Fibroblast of skin of scalp (primary cell): ENCODE results near the gene DAPK2.
A peak's percentile ranks its signal among the peaks of the same experiment; 100 is the strongest.

Experiments
- DNase-seq: peaks from one replicate; pipeline ENCODE4 v3.0.0-alpha.2; 2013

The DAPK2 gene

DNA sequence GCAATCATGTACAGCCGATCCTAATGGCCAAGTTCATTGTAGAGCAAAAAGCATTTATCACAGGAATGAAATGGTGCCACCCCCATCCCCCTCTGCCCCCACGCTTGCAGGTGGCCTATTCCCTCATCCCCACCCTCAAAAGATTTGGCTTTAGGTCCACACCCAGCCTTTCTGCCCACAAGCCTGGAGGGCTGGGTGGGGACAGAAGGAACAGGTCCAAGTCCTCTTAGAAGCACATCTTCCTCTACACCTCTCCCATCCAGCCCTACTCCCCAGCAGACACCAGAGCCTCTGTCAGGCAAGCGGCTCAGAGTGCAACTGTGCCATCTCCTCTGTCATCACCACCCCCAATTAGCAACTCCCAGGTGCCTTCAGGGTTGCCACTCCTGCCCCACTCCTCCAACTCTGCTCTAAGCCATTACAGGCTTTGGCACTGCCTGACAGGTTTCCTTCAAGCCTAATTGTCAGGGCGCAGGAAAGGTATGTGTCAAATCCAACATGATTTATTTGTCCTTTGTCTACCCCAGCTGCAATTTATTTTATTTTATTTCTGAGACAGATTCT is 49.4 kb downstream of the DAPK2 start:
- no peak for DNase-seq

DNA sequence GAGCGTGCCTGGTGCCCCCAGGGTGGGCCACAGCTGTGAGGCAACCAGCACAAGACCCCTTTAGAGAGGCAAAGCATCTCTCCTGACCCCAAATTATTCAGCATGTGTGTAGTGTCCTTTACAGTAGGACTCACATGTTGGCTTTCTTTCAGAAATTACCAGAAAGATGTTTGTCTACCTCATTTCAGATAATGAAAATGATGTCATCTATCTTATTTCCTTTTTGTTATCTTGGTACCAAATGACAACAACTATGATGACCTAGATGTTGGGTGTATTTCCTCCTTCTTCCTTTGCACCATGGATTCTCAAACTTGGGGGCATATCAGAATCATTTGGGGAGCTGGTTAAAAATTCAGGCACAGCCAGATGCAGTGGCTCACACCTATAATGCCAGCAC is 50.5 kb downstream of the DAPK2 start:
- no peak for DNase-seq

DNA sequence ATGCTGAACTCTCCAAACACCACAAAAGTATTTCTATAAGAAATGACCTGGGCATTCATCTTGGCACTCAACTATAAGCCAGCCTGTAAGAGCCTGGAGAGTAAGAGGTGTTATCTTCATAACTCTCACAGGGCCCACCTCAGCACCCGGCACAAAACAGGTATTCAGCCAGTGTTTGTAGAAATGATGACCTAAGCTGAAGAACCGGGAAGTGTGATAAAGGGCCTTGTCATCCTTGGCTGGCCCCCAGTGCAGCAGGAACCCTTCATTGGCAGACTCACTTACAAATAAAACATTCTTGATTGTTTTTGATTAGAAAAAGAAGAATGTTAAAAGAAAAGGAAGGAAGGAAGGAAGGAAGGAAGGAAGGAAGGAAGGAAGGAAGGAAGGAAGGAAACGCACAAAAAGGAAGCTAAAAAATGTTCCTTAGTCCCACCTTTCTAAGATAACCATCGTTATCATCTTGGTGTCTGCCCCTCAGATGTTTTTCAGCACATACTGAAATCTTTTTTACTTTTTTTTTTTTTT is 52.1 kb downstream of the DAPK2 start:
- no peak for DNase-seq

DNA sequence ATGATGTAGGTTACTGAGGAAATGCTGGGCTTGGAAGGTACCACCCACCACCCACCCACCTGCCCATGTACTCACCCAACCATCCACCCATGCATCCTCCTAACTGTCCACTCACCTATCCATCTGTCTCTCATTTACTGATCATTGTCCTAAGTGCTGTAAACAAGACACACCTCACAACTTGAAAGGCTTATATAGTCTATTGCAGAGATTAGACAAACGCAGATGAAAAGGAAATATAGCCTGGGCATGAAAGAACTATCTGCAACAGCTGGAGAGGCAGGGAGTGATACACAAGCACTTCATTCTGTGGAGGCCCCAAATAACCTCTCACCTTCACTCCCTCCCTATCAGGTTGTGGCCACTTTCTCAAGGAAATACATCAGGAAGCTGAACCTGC is 54.0 kb downstream of the DAPK2 start:
- no peak for DNase-seq

DNA sequence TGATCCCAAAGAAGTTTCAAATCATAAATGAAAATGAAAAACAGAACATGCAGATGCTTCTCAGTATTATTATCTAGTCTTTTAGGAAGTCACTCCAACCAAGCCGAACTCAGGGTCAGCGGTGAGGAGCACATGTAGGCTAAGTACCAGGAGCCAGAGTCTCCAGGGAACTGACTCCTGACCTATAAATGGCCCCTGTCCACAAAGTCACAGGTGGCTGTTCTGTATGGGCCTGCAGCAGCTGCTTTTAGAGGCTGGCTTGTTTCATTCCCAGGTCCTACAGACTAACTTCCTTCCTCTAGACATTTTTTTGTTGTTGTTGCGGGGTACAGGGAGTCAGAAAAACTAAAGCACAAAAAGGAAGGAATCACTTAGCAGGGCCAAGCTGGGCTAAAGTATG is 54.6 kb downstream of the DAPK2 start:
- no peak for DNase-seq

DNA sequence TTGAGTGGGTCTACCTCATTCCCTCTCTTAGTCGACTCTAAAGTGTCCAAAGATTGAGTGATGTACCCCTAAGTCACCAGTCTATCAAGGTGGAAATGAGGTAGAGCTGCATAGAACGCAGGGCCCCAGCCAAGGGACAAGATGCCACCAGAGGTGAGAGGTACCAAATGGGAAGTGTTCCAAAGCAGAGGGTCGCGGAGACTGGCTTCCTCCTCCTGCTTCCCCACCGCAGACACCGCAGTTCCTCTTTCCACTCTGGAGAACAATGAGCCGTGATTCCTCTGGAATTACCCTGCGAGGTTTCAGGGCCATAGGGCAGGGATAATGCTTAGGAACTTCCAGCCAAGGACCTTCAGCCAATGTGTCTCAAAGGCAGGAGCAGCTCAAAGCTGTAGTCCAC is 55.8 kb downstream of the DAPK2 start:
- DNase-seq = no peak

DNA sequence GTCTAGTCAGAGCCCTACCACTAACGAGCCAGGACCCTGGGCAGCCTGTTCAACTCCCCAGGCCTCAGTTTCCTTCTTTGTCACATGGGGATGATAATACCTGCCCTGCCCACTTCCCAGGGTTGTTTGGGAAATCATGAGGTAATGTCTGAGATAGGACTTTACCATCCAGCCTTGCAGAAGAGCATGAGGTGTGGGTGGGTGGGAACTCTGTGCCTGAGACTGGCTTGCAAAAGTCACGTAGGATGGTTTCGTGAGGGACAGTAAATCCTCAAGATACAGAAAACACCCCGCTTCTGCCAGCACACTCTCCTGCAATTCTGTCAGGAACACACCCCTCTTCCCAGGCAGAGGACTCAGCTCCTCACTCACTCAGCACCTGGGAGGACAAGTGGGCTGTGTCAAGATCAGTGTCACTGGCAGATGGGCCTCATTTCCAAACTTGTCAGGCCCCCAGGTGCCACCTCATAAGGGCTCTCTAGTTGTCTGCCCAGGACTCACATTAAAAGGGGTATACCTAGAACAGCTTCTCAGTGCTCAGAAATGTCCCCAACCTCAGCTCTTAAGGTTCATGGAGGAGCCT is 58.4 kb downstream of the DAPK2 start:
- no peak for DNase-seq

DNA sequence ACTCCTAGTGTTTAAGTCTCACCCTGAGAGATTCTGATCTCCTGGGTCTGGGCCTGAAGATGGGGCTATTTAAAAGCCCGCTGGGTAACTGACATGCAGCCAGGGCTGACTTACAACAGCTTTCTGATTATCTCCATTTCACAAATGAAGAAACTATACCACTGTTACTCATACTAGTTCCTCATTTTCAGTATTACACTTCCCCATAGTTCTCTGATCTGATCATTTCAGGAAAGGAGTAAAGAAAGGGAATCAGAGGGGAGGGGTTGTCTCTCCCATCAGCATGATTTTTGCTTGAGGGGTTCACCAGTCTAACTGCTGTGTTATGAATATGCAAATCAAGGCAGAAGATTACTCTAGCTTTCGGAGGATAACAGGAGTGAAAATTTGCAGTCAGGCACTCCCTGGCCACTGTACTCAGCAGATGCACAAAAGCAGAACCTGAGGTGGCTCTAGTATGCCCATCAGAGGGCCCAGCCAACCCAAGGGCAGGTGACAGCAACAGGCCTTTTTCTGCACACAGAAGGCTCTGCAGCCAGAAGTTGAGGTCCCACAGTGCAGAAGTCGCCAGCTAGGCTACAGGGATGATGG is 59.4 kb downstream of the DAPK2 start:
- no peak for DNase-seq

DNA sequence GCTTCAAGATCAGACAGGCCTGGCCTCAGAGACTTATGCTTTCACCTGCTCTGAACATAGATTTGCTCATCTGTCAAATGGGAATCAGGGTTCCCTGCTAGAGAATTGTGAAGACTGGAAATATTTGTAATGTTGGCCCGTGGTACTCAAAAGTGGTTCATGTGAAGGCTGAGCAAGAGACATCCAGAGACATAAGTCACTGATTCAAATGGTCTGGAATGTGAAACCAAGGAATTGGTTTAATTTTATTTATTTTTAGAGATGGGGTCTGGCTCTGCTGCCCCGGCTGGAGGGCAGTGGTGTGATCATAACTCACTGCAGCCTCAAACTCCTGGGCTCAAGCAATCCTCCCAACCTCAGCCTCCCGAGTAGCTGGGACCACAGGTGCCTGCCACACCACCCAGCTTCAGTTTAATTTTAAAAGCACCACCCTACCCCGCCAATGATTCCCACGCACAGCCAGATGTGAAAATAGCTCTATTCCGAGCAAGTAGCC is 60.1 kb downstream of the DAPK2 start:
- peak; percentile 34 for DNase-seq

DNA sequence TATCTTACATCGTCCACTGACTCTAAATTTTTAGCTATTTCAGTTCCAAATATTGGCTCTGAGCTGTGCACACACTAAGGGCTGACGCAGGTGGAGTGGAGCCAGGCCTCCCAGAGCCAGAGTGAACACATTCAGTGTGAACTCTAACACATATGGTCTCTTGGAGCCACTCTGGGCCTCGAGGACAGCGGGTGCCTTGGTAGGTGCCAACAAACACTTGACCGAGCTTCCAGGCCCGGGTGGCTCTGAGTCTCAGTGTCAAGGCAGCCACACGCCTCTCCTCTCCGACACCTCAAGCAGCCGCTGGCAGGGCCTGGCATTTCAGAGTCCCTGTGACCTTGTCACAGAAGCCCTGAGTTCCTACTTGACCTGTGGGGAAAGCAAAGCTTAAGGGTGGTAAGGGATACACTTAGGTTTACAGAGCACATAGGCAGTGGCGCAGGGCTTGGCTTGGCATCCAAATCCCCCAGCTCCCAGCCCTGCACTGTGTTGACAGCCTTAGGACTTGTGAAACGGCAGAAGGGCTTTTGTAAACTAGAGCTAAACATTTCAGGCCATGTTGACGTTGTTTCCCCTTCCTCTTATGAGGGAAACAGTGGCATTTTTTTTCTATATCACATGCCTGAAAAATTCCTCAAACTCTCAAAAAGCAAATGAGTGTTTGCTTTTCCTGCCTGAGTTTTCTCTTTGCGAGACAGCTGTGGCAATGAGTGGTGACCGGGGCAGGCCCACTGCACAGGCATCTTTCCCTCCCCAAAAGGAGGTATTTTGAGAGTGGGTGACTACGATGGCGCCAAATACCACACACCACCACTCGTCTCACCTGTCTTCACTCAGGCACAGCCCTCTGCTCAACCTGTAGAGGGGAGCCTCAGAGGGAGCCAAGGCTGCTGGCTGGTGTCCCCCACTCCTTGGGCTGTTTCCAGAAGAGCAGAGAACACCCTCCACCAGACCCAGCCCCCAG is 60.8 kb downstream of the DAPK2 start:
- no peak for DNase-seq

DNA sequence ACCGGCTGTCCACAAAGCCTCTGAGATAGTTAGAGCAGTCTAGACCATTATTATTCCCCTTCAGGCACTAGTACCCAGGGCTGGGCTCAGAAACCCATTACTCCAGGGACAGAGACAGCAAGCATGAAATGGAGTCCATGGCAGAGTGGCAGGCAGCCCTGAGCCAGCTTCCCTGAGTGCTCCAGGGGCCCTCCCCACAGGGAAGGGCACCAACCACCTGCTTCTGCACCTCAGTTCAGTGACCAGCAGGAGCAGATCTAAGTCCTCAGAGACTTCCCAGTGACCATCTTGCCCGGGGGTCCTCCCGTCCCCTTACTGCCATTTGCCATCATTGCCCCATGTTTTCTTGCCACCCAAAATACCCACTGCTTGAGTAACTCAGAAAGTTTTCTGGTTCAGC is 62.0 kb downstream of the DAPK2 start:
- DNase-seq = no peak

DNA sequence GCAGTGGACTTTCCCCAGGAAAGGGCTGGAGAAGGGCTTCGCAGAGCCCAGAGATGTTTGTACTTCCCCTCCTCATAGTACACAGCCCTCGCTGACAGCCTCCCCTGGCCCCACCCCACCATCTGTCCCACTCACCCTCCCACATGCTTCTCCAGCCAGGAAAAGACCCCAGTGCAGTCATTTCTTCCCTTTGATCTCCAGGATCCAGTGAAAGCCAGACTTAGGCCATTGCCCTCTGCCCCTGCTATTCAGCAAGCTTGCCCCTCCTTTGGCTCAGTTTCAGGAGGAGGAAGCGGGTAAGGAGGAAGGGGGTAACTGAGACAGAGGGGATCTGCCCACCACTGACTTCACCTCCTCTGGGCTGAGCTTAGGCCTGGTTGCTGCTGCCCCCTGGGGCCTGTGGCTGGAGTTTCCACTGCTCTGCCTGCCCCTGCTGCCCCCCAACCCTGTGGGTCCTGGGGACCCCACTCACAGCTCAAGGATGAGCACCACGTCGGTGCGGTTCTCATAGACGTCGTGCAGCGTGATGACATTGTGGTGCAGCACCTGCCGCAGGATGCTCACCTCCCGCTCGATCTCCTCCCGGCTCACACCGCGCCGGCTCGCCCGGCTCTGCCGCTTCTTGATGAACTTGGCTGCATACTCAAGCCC is 63.1 kb downstream of the DAPK2 start:
- no peak for DNase-seq

DNA sequence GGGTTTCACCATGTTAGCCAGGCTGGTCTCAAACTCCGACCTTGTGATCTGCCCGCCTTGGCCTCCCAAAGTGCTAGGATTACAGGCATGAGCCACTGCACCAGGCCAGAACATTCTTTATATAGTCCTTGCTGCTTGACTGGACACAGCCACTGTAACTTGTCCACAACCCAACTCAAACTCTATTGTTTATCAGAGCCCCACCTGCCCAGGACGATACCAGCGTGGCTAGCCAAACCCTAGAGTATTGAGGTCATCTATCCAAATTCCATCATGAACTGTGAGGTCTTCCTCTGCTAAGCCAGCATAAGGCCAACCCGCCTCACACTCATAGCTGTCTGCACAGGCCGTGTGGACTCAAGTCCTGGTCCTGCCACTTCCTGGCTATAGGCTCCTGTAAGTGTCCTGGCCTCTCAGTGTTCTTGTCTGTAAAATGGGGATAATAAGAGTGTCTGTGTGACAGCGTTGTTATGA is 63.9 kb downstream of the DAPK2 start:
- DNase-seq = no peak

DNA sequence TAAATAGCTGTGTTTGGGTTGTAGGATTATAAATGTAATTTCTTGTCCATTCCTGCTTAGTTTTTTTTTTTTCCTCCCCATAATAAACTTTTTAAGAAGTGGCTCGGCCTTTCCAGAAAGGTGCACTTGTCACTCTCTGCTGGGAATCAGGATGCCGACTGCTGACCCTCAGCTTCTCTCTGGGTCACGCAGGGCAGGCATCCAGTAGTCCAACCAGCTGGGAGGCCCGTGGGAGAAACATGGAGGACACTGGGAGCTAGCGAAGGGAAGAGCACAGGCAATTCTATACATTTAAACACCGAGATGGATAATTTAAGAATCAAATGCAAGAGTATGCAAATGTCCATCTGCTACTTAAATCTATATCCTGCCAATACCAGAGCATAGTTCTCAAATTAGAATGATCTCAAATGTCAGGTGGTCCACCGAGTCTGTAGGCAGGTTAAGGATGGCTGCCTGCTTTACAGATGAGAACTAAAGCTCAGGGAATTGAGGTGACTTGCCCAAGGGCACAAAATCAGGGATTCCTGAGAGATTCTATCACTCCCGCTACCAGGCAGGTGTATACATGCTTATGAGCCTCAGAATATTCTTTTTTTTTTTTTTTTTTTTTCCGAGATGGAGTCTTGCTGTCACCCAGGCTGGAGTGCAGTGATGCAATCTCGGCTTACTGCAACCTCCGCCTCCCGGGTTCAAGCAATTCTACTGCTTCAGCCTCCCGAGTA is 64.5 kb downstream of the DAPK2 start:
- DNase-seq = no peak

DNA sequence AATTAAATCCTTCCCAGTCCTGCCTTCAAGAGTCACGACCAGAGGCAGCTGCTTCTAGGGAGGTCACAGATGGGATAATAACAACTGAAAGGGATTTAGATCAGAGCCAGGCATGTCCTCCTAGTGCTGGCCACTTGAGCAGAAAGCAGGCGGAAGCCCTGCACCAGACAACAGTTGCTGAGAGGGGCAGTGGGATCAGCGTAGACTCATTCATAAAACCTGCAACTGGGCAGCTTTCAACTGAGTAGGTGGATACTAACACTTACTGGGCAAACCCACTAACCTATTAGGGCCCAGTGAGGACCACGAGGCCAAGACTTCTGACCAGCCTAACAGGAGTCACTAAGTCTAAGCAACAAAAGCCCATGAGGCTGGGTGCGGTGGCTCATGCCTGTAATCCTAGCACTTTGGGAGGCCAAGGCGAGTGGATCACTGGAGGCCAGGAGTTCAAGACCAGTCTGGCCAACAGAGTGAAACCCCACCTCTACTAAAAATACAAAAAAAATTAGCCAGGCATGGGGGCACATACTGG is 67.0 kb downstream of the DAPK2 start:
- no peak for DNase-seq

DNA sequence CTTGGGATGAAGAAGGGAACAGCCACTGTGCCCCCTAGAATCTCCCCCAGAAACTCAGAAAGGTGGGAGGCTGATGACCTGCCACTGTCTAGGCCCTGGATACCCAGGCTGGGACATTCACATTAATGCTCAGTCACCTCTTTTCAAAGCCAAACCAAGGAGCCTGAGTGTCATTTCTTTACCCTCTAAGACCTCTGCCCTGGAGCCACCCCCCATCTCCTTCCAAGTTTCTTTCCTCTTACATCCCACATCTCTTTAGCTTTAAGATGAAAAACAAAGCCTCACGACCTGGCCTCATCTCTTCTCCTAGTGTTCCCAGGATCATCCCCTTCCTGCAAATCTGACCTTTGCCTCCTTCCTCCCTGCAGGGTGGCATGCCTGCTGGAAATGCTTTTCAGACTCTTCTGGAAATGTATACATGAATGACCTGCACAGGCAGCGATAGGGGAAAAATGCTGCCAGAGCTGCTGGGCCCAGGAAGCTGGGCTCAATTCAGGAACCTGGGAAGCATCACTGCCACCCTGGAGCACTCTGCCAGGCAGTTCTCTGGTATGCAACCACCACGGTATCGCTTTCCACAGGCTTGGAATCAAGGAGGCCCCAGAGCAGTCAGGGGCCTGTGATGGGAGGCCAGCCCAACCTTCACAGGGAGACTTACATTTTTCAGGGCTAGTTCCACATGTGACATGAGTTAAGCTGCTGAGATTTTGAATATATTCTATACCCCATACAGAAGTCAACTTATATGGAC is 67.6 kb downstream of the DAPK2 start:
- DNase-seq = peak; percentile 34

DNA sequence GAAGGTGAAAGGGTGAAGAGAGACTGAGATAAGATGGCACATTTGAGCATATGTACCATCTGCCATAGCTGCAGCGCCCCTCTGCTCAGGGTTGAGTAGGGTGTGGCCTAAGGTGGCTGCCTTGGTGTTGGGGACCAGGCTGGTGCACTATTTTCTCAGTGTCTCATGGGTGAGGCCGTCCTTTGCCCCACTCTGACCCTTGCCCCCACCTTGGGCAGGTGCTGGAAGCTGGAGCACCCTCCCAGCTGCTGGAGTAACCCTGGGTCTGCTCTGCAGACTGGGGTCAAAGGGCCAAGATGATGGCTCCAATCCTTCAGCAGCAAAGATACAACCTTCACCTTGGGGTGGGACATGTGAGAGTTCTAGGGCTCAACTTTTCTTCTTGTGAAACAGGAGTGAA is 69.2 kb downstream of the DAPK2 start:
- DNase-seq = no peak

DNA sequence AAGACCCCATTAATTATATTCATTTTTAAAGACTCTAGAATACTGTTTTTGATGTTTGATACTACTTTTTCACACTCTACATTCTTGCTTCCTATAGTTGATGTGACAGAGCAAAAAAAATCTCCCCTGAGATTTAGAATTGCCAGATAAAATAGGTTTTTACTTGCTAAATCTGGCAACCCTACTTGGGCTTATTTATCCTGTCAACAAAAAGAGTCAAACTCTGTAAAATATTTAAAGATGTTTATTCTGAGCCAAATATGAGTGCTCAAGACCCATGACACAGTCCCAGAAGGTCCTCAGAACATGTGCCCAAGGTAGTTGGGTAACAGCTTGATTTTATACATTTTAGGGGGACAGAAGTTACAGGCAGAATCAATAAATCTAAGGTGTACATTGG is 72.3 kb downstream of the DAPK2 start:
- peak; percentile 60 for DNase-seq

DNA sequence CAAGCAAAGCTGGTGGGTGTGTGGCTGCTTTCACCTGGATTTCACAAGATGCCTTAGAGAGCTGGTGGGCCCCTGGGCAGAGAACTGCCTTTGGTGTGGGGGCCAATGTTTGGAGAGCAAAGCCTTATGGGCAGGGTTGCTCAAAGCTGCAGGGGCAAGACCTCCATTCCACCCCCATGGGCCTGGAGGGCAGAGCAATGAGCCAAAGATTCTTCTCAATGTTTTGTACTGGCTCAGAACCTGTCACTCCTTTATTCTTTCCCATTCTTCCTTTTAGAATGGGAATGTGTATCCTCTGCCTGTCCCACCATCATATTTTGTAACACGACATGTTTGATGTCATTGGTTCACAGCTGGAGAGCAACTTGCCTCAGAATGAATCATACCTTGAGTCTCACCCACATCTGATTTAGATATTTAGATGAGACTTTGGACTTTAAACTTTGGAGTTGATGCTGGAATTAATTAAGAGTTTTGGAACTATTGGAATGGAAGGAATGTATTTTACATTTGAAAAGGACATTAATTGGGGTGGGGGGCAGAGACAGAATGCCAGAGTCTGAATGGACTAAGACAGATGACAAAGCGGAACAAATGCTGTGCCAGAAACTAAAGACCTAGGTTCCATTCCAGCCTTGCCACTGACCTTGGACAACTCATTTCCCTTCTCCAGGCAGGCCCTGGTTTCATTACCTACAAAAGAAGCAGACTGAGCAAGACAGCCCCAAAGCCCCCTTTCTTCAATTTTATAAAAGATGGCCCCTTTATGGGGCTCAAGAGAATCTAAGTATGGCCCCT is 72.9 kb downstream of the DAPK2 start:
- peak; percentile 94 for DNase-seq

DNA sequence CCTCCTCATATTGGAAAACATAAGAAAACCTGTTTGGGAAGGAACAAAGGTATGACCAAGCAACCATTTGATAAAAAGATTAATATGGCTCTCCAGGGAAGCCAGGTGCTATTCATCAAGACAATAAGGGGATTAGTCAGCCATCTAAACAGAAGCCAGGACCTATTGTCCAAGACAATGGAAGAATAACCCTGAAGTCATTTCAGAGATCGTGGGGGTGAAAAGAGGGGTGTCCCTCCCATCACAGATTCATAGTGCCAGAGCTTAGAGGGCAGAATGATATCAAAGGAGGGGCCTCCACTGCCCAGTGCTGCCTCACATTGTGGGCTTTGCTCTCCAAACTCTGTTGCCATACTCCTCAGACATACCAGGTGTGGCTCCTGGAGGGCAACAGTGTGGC is 73.5 kb downstream of the DAPK2 start:
- DNase-seq = no peak
